ENCODE measurements around the gene UGT1A8. TPM values are rescaled to one million over a fixed set of nuclear protein-coding genes. Genes with fewer than 3 reads are reported as not detected.

Gene UGT1A8
- total and polyA plus RNA-seq, 2 of the 4 experiments (the other 2 are of a cell fraction) = not detected

GRCh38 chr2:233821196-233821595 is 203.8 kb downstream of the UGT1A8 start:
- peaks cover 10% of the 10 kb centered on the region for H3K27me3 ChIP-seq (ENCODE audit: control insufficient read depth, insufficient read depth, low read length)
- H2AK5ac ChIP-seq (ENCODE audit: low read depth, low read length) = no peak overlapping the region
- ChIA-PET CTCF (no interaction called here), POLR2A (ENCODE audit: unreplicated experiment) (no interaction called here)
- H3K4me3 ChIP-seq (ENCODE audit: insufficient read depth, low read depth, low read length) = no peak overlapping the region
- in situ Hi-C loops (cut with MboI; ENCODE audit: low sequenced_read_pairs) (no loop called here), dilution Hi-C loops (cut with HindIII; ENCODE audit: low sequenced_read_pairs, unreplicated experiment) (no loop called here), intact Hi-C loops (cut with micrococcal nuclease) (no loop called here)
- no peak overlapping the region for H3K27ac ChIP-seq (ENCODE audit: insufficient read depth, low read length)
- no CpG with 5 or more reads among the region's 3 CpGs for WGBS, 2 experiments (ENCODE audit: extremely low coverage in 2 of 2, insufficient read length in 1 of 2)
- no peak overlapping the region for H4K8ac ChIP-seq (ENCODE audit: low read depth in 2 of 2, low read length in 2 of 2)
- no peak overlapping the region for H2BK15ac ChIP-seq (ENCODE audit: low read depth, low read length)
- H3K18ac ChIP-seq (ENCODE audit: low read depth, low read length) = no peak overlapping the region
- no peaks in the 10 kb centered on the region for H3K9me3 ChIP-seq (ENCODE audit: control insufficient read depth, insufficient read depth, low read length)
- H3K79me1 ChIP-seq (ENCODE audit: low read depth in 1 of 2, low read length in 2 of 2) = no peaks in the 10 kb centered on the region
- no peak overlapping the region for H2BK120ac ChIP-seq (ENCODE audit: low read depth, low read length)
- H2BK5ac ChIP-seq (ENCODE audit: low read depth, low read length, poor library complexity, severe bottlenecking) = no peak overlapping the region
- TF ChIP-seq NFE2L2 (IDR thresholded peaks at IDR 0.05; ENCODE audit: low read depth, low read length) (no peak), CEBPB (IDR thresholded peaks at IDR 0.05; ENCODE audit: low read depth, low read length) (no peak), FOS (IDR thresholded peaks at IDR 0.05; ENCODE audit: low read depth, low read length) (no peak), CTCF (conservative IDR thresholded peaks at IDR 0.05; ENCODE audit: low read depth, low read length) (no peak), MAZ (IDR thresholded peaks at IDR 0.05; ENCODE audit: borderline replicate concordance, low read depth, low read length) (no peak), SMC3 (IDR thresholded peaks at IDR 0.05; ENCODE audit: low read depth, low read length) (no peak), RAD21 (IDR thresholded peaks at IDR 0.05; ENCODE audit: low read length) (no peak), BHLHE40 (IDR thresholded peaks at IDR 0.05; ENCODE audit: low read depth, low read length) (no peak), POLR2A (IDR thresholded peaks at IDR 0.05; ENCODE audit: low read depth, low read length) (no peak), RFX5 (IDR thresholded peaks at IDR 0.05; ENCODE audit: low read depth, low read length) (no peak), RCOR1 (IDR thresholded peaks at IDR 0.05; ENCODE audit: insufficient replicate concordance, low read length) (no peak), USF2 (IDR thresholded peaks at IDR 0.05; ENCODE audit: low read depth, low read length) (no peak), CHD1 (IDR thresholded peaks at IDR 0.05; ENCODE audit: low read depth, low read length) (no peak), ELK1 (IDR thresholded peaks at IDR 0.05; ENCODE audit: borderline replicate concordance, low read depth, low read length) (no peak), MAFK (IDR thresholded peaks at IDR 0.05; ENCODE audit: low read depth, low read length) (no peak), MXI1 (IDR thresholded peaks at IDR 0.05; ENCODE audit: borderline replicate concordance, low read depth, low read length) (no peak)
- no peak overlapping the region for H4K5ac ChIP-seq (ENCODE audit: low read depth, low read length)
- H3K4me1 ChIP-seq (ENCODE audit: control insufficient read depth, insufficient read depth, low read length) = no peaks in the 10 kb centered on the region
- no peak overlapping the region for H2AFZ ChIP-seq (replicated peaks; ENCODE audit: low read length, poor library complexity)
- H3K56ac ChIP-seq (ENCODE audit: extremely low read depth, insufficient read depth, low read length) = no peak overlapping the region
- no TSS peak for BruUV-seq (replicated peaks)
- H3K4me2 ChIP-seq (ENCODE audit: low read depth, low read length) = no peak overlapping the region
- H2AK9ac ChIP-seq (replicated peaks; ENCODE audit: low read depth, low read length, poor library complexity) = no peak overlapping the region
- H4K20me1 ChIP-seq (ENCODE audit: insufficient read depth, low read length) = no peaks in the 10 kb centered on the region
- DNase-seq = no peak
- H3K9me1 ChIP-seq (ENCODE audit: insufficient read depth, low read length) = no peaks in the 10 kb centered on the region
- H3K23ac ChIP-seq (ENCODE audit: low read depth, low read length) = no peak overlapping the region
- ATAC-seq (ENCODE audit: low read depth) = no peak
- no peaks in the 10 kb centered on the region for H3K36me3 ChIP-seq (ENCODE audit: control insufficient read depth, insufficient read depth, low read length)
- H4K91ac ChIP-seq (ENCODE audit: insufficient read depth, low read depth, low read length) = no peak overlapping the region
- no peak overlapping the region for H3K4ac ChIP-seq (ENCODE audit: low read depth, low read length)
- no peak overlapping the region for H3K14ac ChIP-seq (replicated peaks; ENCODE audit: low read depth, low read length)
- no peak overlapping the region for H3K9ac ChIP-seq (ENCODE audit: low read depth, low read length)
- H2BK20ac ChIP-seq (ENCODE audit: low read depth, low read length) = no peak overlapping the region

Data from IMR-90 (cell line).